Progenitor cell of endocrine pancreas (in vitro differentiated cells): Measurements from ENCODE around the gene CRYBA4. TPM values are rescaled to one million over a fixed set of nuclear protein-coding genes. Genes with fewer than 3 reads are reported as not detected.

Experiments used
- DNase-seq: peaks from one replicate; pipeline ENCODE4 v3.0.0; 2021; ENCODE audit warnings: low spot score; ENCODE audit not compliant: unreplicated experiment
- H3K27ac Mint-ChIP-seq: 2 replicates; pipeline ENCODE4 v1.8.0; 2021; ENCODE audit warnings: mild to moderate bottlenecking, moderate library complexity, mixed read lengths
- H3K27me3 Mint-ChIP-seq: 2 replicates; pipeline ENCODE4 v1.8.0; 2021; ENCODE audit warnings: mixed read lengths
- H3K36me3 Mint-ChIP-seq: 2 replicates; pipeline ENCODE4 v1.8.0; 2022; ENCODE audit warnings: mixed read lengths; ENCODE audit not compliant: insufficient read depth
- H3K4me1 Mint-ChIP-seq: 2 replicates; pipeline ENCODE4 v1.8.0; 2021; ENCODE audit warnings: low read depth, mixed read lengths
- H3K4me3 Mint-ChIP-seq: 2 replicates; pipeline ENCODE4 v1.8.0; 2021; ENCODE audit warnings: low read depth, mild to moderate bottlenecking, moderate library complexity, mixed read lengths
- H3K9me3 Mint-ChIP-seq: 2 replicates; pipeline ENCODE4 v1.8.0; 2021; ENCODE audit warnings: low read depth, mixed read lengths
- total RNA-seq: library from RNA; stranded (reverse); gene quantifications from 2 replicates; pipeline ENCODE4 v1.2.1, GENCODE V29; 2021
- TF ChIP-seq, protein P1 (sequence below): fragments of 200-600 bp; sonication (generic); IDR thresholded peaks from one replicate; pipeline ENCODE4 v1.5.0; 2021; ENCODE audit warnings: antibody characterized with exemption, mild to moderate bottlenecking; ENCODE audit not compliant: unreplicated experiment

Gene CRYBA4
- total RNA-seq, 1 donor from 2014 or later, result not detected

DNA sequence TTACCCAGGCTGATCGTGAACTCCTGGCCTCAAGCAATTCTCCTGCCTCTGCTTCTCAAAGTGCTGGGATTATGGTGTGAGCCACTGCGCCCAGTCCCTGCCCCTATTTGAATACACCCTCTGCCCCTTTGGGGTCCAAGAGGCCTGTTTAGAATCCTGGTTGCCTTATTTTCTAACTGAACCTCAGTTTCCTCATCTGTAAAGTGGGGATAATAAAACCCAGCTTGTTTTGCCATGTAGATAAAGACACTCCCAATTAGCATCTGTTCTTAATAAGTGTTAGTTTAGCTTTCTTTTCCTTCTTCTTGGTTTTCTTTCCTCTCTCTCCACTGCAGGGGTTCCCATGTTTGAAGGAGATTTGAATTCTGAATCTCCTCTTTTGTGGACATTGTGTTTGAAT lies 40.4 kb downstream of the CRYBA4 start:
- Mint-ChIP-seq H3K36me3 (no peaks in the 10 kb centered on the region), H3K4me1 (peaks cover 6% of the 10 kb centered on the region), H3K9me3 (no peaks in the 10 kb centered on the region), H3K27me3 (peaks cover 51% of the 10 kb centered on the region), H3K4me3 (no peak overlapping the region), H3K27ac (no peak overlapping the region)
- TF ChIP-seq, protein P1, sequence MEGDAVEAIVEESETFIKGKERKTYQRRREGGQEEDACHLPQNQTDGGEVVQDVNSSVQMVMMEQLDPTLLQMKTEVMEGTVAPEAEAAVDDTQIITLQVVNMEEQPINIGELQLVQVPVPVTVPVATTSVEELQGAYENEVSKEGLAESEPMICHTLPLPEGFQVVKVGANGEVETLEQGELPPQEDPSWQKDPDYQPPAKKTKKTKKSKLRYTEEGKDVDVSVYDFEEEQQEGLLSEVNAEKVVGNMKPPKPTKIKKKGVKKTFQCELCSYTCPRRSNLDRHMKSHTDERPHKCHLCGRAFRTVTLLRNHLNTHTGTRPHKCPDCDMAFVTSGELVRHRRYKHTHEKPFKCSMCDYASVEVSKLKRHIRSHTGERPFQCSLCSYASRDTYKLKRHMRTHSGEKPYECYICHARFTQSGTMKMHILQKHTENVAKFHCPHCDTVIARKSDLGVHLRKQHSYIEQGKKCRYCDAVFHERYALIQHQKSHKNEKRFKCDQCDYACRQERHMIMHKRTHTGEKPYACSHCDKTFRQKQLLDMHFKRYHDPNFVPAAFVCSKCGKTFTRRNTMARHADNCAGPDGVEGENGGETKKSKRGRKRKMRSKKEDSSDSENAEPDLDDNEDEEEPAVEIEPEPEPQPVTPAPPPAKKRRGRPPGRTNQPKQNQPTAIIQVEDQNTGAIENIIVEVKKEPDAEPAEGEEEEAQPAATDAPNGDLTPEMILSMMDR, result no peak
- DNase-seq, result no peak

DNA sequence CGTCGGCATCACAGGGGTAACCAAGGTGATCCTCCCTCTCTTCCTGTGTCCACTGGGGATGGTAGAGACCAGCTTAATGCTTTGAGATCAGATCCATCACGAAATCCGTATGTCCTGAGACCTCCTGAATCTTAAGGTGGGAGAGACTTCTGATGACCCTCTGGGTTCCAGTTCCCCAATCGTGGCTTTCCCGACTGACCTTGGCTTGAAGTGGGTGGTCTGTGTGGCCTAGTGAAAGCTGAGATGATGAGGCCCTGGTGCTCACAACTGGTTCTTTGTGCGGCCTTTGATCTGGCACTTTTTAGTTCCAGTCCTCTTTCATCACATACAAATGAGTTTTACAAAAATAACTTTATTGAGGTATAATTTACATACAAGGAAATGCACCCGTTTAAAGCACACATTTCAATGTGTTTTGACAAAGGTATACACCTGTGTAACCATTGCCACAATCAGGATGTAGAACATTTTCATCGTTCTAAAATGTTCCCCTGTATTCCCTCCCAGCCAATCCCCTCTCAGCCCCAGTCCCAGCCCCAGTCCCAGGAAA lies 41.7 kb downstream of the CRYBA4 start:
- Mint-ChIP-seq H3K36me3 (no peaks in the 10 kb centered on the region), H3K4me3 (no peak overlapping the region), H3K4me1 (peaks cover 2% of the 10 kb centered on the region), H3K27ac (no peak overlapping the region), H3K9me3 (no peaks in the 10 kb centered on the region), H3K27me3 (peaks cover 45% of the 10 kb centered on the region)
- TF ChIP-seq, protein P1, result no peak
- no peak for DNase-seq

DNA sequence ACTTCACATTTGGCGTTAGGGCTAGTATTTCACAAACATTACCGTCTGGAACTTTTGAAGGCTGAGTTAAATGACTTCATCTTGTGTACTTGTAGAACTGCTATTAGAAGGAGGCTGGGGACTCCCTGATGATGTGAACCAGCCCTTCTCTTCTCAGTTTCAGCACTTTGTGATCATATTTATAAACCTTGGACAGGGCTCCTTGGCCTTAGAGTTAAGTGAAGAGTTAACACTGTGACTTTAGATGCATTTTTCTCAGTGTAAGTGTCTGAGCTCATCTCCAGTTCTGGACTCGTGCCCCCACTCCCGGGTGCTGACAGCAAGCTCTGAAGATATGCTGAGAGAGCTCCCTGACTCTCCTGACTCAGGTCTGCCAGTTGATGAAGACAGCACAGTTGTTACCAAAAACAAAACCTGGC lies 44.1 kb downstream of the CRYBA4 start:
- no peaks in the 10 kb centered on the region for H3K9me3 Mint-ChIP-seq
- no peak for DNase-seq
- no peaks in the 10 kb centered on the region for H3K36me3 Mint-ChIP-seq
- H3K27ac Mint-ChIP-seq, result no peak overlapping the region
- TF ChIP-seq, protein P1, result no peak
- no peak overlapping the region for H3K4me3 Mint-ChIP-seq
- peaks cover 37% of the 10 kb centered on the region for H3K27me3 Mint-ChIP-seq
- H3K4me1 Mint-ChIP-seq, result no peaks in the 10 kb centered on the region

DNA sequence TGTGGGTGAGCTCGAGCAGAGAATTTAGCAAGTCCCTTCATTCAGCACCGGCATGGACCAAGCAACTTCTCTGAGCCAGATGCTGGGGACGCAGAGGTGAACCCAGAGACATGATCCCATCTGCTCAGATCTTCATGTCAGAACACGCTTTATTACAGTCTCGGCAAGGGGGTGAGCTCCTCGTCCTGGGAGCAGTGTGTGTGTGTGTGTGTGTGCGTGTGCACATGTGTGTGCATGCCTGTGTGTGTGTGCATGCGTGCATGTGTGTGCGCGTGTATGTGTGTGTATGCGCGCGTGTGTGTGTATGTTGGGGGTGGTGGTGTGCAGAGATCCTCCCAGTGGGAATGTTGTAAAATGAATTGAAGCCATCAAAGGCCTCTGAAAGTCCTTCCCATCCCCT lies 45.4 kb downstream of the CRYBA4 start:
- Mint-ChIP-seq H3K27me3 (peaks cover 33% of the 10 kb centered on the region), H3K9me3 (peaks cover 3% of the 10 kb centered on the region), H3K36me3 (no peaks in the 10 kb centered on the region), H3K4me1 (no peaks in the 10 kb centered on the region), H3K4me3 (no peak overlapping the region), H3K27ac (no peak overlapping the region)
- DNase-seq, result no peak
- TF ChIP-seq, protein P1, result no peak

DNA sequence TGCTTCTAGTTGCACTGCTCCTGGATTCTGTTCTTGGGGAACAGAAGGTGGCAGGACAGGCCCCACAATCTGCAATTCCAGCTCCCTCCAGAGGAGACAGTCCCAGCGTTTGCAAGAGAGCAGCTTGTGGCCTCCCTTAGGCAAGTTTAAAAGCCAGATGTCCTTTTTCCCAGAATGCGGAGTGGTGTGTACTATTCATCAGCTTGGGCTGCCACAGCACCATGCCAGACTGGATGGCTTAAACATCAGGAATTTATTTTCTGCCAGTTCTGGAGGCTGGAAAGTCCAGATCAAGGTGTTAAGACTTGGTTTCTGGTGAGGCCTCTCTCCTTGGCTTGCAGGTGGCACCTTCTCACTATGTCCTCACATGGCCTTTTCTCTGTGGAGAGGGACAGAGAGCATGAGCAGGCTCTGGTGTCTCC lies 47.3 kb downstream of the CRYBA4 start:
- peak overlapping the region; percentile 45 for H3K27ac Mint-ChIP-seq
- H3K4me3 Mint-ChIP-seq, result no peak overlapping the region
- peaks cover 7% of the 10 kb centered on the region for H3K9me3 Mint-ChIP-seq
- H3K36me3 Mint-ChIP-seq, result no peaks in the 10 kb centered on the region
- TF ChIP-seq, protein P1, result peak; percentile 53
- H3K27me3 Mint-ChIP-seq, result peaks cover 23% of the 10 kb centered on the region
- no peak for DNase-seq
- H3K4me1 Mint-ChIP-seq, result peaks cover 10% of the 10 kb centered on the region
